GM19099 (cell line): ENCODE measurements around the gene PQBP1.

Experiments used
- POLR2A ChIP-seq: IDR thresholded peaks from 3 replicates; pipeline ENCODE4 v1.6.1; 2011; ENCODE audit warnings: low read depth; ENCODE audit not compliant: insufficient read length; ENCODE audit errors: extremely low read depth

The PQBP1 gene

DNA sequence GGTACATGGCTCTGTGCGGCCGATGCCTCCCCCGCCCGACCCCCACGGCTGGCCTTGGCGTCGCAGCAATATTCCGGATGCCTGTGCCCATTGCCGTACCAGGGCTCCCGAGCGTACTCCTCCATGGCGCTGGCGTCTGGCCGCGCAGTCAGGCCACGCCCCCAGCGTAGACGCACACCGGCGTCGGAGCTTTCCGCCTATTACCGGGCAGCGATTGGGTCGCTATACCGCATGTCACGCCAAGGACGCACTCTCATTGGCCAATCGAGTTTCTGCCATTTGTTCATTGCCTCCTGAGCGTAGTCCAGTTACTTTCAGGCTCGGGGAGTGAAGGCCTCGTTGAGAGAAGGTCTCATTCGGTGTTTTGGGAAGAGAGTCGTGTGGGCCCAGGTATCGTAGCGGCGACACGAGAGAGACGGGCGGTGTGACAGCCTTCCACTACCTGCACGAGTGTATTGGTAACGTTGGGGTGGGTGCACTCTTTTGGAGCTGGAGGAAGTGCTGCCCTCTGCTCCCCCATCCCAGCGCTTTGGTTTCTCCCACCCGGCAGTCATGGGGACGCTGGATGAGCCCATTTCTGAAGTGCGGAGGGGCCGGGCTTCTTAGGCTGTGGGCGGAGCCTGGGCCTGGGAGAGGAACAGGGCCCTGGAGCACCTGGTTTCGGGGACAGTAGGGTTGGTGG, at the start of gene PQBP1, which contains the start of gene TIMM17B:
PQBP1 (plus strand) TSS at position 306 of the 682 bp plus-strand sequence. CDS start 580 bp downstream, outside the sequence.
TIMM17B (minus strand) TSS at position 144 of the 682 bp plus-strand sequence; CDS start at position 125, 19 bp downstream.
- TF ChIP-seq POLR2A: peak; percentile 83

DNA sequence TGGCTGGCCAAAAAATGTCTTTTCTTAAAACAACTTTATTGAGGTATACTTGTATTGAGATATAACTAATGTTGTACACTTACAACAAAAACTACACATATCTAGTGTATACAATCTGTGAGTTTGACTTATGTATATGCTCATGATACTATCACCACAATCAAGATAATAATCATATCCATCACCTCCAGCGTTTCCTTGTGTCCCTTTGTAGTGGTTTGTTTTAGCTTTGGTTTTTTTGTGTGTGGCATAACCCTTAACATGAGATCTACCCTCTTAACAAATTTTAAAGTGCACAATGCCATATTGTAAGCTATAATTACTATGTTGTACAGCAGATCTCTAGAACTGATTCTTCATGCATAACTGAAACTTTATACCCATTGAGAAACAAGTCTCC, 48.9 kb upstream of the PQBP1 start:
- no peak for TF ChIP-seq POLR2A

GRCh38 chrX:48852857-48853256, 44.9 kb upstream of the PQBP1 start:
- TF ChIP-seq POLR2A: no peak

- no peak for TF ChIP-seq POLR2A
These were observed 42.8 kb upstream of the PQBP1 start for GRCh38 chrX:48854898-48855297.

DNA sequence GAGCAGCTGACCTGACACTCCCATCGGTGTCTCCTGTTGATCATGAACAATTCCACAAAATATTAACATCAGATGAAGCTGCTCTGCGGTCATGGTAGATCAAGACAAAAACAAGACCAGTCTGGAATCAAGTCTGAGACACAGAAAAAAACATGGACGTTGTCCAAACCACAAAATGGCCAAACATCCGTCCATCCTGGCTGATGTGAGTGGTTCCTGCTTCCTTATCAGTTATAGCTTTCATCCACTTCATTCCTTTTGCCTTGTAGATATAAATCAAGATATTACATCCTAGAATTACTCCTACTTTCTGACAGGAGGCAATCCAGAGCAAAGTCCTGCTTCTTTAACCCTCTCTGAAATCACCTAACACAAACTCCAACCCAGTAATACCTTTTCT, 33.5 kb upstream of the PQBP1 start:
- no peak for TF ChIP-seq POLR2A

- TF ChIP-seq POLR2A: no peak
These were observed 14.0 kb upstream of the PQBP1 start for GRCh38 chrX:48883729-48884128.

DNA sequence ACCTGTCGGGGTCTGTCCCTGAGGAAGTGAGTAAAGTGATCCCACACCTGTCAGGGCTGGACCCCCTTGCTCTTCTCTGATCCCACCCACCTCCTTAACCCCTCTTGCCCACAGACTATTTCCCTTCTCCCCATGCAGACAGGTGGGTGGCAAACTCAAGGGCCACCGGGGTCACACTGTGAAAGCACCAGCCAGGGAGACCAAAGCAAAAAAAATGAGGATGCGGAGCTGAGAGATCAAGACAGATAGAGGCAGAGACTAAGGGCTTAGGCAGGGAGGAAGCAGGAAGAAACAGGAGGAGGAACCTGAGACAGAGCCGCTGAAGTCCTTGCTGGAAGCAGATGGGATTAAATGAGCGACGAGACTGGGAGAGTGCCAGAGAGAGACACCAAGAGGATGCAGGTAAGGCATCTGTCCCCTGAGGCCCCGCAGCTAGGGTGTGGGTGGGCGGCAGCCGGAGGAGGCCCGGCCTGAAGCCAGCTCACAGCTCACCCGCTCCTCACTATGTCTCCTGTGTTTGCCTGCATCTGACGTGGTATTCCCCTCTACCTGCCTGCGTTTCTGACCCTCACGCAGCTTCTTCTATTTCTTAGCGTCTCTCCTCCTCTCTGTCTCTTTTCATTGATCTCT, 7.3 kb upstream of the PQBP1 start:
- TF ChIP-seq POLR2A: no peak

GRCh38 chrX:48890934-48891401, 6.8 kb upstream of the PQBP1 start:
- TF ChIP-seq POLR2A: no peak

DNA sequence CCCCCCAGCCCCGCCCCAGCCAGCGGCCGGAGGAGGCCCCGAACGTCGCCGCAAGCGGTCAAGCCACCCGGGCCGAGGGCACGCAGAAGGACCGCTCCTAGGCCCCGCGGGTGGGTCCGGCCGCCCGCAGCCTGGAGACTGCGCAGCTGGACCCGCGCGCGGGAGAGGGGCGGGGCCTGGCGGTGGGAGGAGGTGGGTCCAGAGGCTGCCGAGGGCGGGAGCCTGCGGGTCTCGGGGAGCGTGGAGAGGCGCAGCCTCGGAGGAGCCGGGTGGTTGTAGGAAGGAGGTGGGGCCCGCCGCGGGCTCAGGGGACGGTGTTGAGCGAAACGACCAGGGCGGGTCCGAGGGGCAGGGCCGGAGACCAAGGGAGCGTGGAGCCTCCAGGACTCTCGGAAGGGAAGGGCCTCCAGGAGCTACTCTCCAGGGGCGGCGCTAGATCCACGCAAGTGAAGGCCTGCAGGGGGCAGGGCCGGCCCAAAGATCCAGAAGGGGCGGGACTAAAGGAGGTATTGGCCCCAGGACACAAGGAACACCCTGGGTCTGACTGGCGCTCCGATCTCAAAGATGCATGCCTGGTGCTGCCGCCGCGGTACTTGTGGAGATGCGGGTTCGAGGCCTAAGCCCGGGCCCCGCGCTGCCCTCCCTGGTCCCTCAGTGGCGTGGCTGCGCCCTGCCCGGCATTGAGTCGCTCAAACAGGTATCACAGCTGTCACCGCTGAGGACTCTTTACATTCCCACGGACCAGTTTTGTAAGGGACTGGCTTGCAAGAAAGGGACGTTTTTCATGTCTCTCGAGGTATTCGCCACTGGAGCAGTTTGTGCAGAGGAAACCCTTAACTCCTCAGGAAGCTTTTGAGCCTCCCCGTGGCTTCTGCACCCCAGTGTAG, 6.1 kb upstream of the PQBP1 start:
- no peak for TF ChIP-seq POLR2A

DNA sequence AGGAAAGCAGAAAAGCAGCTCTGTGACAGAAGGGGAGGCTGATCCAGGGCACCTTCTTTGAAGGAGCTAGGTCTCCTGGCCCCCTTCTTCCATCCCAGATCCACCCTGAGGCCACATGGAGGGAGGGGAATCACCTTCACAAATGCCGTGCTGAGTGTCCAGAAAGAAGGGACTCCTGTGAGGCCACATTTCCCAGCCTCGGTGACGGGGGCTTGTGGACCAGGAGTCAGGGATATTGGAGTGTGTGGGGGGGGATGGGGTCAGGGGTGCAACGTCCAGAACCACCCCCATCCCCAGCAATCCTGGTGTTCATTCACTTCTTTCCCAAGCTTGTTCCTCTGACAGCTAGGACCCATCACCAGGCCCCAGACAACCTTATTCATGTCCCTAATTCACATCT, 4.8 kb upstream of the PQBP1 start:
- TF ChIP-seq POLR2A: no peak

DNA sequence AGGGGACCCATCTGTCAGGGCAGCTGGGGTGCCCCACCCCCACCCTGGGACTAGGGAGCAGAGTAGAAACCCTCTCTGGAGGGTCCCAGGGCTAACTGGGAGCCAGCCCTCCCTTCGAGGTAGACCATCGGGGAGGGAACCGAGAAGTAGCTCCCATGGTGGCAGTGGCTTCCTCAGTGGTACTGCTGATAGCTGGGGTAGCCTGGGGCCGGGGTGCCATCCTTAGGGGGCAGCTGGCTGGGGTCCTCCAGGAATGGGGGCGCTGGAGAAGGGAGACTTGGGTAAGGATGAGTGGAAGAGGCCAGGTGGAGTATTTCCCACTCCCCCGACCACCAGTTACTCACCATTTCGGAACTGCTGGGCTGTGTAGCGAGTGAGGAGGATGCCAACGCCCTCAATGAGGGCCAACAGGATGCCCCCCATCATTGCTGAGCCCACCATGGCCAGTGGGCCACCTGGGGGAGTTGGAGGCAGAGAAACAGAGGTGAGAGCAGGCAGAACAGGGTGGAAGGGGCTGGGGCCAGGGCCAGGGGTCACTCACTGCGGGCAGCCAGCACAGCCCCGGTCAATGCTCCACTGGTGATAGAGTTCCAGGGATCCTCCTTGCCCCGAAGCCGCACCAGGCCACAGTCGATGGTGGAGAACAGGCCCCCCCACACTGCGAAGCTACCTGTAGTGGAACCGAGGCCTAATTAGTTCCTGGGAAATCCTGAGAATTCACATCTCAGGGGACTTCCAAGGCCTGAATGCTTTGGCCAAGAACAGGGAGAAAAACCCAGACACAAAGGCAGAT, 4.0 kb upstream of the PQBP1 start:
- TF ChIP-seq POLR2A: no peak

DNA sequence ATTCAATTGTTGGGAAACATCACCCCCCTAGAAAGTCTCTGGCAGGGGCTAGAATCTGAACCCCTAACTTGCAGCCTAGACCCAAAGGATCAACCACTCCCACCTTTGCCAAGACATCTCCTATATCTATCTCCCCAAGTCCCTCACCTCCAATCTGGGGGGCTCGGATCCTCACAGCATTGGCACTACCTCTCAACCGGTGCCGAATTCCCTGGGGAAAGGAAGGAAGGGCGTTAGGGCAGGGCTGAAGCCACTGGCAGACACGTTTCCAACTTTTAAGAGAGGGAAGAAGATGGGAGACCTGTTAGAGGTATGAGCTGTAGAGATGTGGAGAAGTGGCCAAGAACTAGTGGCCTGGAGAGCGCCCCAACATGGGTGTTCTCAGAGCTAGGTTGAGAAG, 2.8 kb upstream of the PQBP1 start:
- no peak for TF ChIP-seq POLR2A

- no peak for TF ChIP-seq POLR2A
These were observed 1.1 kb upstream of the PQBP1 start for GRCh38 chrX:48896611-48897011.

- no peak for TF ChIP-seq POLR2A
These were observed 539 bp upstream of the PQBP1 start for GRCh38 chrX:48897157-48897624.

DNA sequence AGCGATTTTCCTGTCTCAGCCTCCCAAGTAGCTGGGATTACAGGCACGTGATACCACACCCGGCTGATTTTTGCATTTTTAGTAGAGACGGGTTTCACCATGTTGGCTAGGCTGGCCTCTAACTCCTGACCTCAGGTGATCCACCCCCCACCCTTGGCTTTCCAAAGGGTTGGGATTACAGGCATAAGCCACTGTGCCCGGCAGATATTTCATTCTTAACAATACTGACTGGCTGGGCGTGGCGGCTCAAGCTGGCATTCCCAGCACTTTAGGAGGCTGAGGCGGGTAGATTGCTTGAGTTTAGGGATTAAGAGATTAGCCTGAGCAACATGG, 1.3 kb downstream of the PQBP1 start:
- TF ChIP-seq POLR2A: no peak
